Common myeloid progenitor, CD34-positive (primary cell): ENCODE results near the gene SYPL2.
"Not testable (repeated sequence)": the region's sequence is repeated elsewhere in the genome, so short reads cannot be mapped to it uniquely, and the experiment has no call there.

Source experiments
- CTCF ChIA-PET: fragments of 350-600 bp; sonication (Branson Sonifier 250); formaldehyde crosslinking; loops from one replicate; lab custom pipeline; 2021; ENCODE audit warnings: antibody characterized with exemption; lab: Charles Lee
- POLR2A ChIA-PET: fragments of 350-600 bp; sonication (Branson Sonifier 250); formaldehyde crosslinking; loops from one replicate; lab custom pipeline; 2021; ENCODE audit warnings: antibody characterized with exemption; lab: Charles Lee
- DNase-seq, 3 donors: peaks; one replicate each; pipeline versions ENCODE4 v3.0.0 to v3.0.0-alpha.2; 2013
- H3K27ac ChIP-seq, 2 experiments: 1 replicate in 1 of 2; 2 replicates in 1 of 2; pipeline ENCODE4 v1.7.0; 2013; ENCODE audit warnings: inconsistent platforms in 2 of 2, low read length in 2 of 2, mild to moderate bottlenecking in 2 of 2, low read depth in 1 of 2, moderate library complexity in 1 of 2; ENCODE audit not compliant: severe bottlenecking in 2 of 2, insufficient read depth in 1 of 2, poor library complexity in 1 of 2
- H3K27me3 ChIP-seq, 5 experiments: replicated peaks in 2 of 5; 1 replicate in 3 of 5; 2 replicates in 2 of 5; pipeline versions ENCODE4 v1.6.1 to v1.7.0; 2013; ENCODE audit warnings: low read length in 4 of 5, mild to moderate bottlenecking in 2 of 5, moderate library complexity in 2 of 5, inconsistent platforms in 1 of 5; ENCODE audit not compliant: insufficient read depth in 5 of 5, control insufficient read depth in 4 of 5
- H3K36me3 ChIP-seq, 4 experiments: 1 replicate in 2 of 4; 2 replicates in 2 of 4; pipeline versions ENCODE4 v1.6.1 to v1.7.0; 2013; ENCODE audit warnings: low read length in 3 of 4, control low read depth in 1 of 4, mild to moderate bottlenecking in 1 of 4; ENCODE audit not compliant: control insufficient read depth in 4 of 4, insufficient read depth in 4 of 4
- H3K4me1 ChIP-seq, 4 experiments: 1 replicate in 3 of 4; 2 replicates in 1 of 4; pipeline versions ENCODE4 v1.6.1 to v1.7.1; 2013; ENCODE audit warnings: low read length in 3 of 4, mild to moderate bottlenecking in 3 of 4, control low read depth in 1 of 4, inconsistent platforms in 1 of 4, moderate library complexity in 1 of 4; ENCODE audit not compliant: control insufficient read depth in 4 of 4, insufficient read depth in 4 of 4; ENCODE audit errors: control extremely low read depth in 1 of 4
- H3K4me3 ChIP-seq, 7 experiments: 1 replicate in 4 of 7; 2 replicates in 3 of 7; pipeline versions ENCODE4 v1.5.1 to v1.7.0; 2013; ENCODE audit warnings: mild to moderate bottlenecking in 7 of 7, low read length in 6 of 7, moderate library complexity in 6 of 7, inconsistent platforms in 2 of 7, low read depth in 2 of 7, control low read depth in 1 of 7; ENCODE audit not compliant: insufficient read depth in 4 of 7, control insufficient read depth in 1 of 7; ENCODE audit errors: extremely low read depth in 1 of 7
- H3K9me3 ChIP-seq, 5 experiments: 1 replicate in 4 of 5; 2 replicates in 1 of 5; pipeline versions ENCODE4 v1.6.1 to v1.7.1; 2013; ENCODE audit warnings: low read length in 4 of 5, mild to moderate bottlenecking in 2 of 5, inconsistent platforms in 1 of 5, low read depth in 1 of 5, moderate library complexity in 1 of 5; ENCODE audit not compliant: control insufficient read depth in 4 of 5, insufficient read depth in 2 of 5; ENCODE audit errors: control extremely low read depth in 1 of 5
- WGBS: methylation state at CpG from one replicate; pipeline ENCODE4 v1.1.5; 2013; ENCODE audit not compliant: insufficient coverage; 5-methylcytosine and 5-hydroxymethylcytosine counted together

Gene SYPL2

DNA sequence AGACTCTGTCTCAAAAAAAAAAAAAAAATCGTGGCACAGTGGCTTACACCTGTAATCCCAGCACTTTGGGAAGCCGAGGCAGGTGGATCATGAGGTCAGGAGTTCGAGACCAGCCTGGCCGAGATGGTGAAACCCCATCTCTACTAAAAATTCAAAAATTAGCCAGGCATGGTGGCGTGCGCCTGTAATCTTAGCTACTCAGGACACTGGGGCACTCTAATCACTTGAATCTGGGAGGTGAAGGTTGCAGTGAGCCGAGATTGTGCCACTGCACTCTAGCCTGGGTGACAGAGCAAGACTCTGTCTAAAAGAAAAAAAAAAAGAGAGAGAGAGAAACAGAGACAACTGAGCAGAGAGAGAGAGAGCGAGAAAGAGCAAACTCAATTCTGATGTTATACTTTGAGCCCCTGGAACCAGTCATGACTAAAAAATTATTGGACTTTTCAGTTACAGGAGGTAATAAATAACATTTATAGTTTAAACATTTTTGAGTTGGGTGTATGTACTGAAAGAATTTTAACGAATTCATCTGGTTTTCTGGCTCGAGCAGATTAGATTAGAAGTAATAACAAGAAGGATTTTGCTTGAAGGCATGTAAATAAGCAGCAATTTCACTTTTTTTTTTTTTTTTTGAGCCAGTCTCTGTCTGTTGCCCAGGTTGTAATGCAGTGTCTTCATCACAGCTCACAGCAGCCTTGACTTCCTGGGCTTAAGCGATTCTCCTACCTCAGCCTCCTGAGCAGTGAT is 20.2 kb upstream of the SYPL2 start:
- H3K36me3 ChIP-seq, DNase-seq, H3K4me1 ChIP-seq, H3K27ac ChIP-seq, CTCF ChIA-PET, POLR2A ChIA-PET, H3K4me3 ChIP-seq: not testable (repeated sequence)
- Histone ChIP-seq H3K9me3 (peaks cover 0 to 12% (median 2%) of the 10 kb centered on the region in 5 experiments), H3K27me3 (peaks cover 2 to 19% (median 12%) of the 10 kb centered on the region in 5 experiments)
- WGBS, result 77% methylated on average over 6 of the region's 11 CpGs

DNA sequence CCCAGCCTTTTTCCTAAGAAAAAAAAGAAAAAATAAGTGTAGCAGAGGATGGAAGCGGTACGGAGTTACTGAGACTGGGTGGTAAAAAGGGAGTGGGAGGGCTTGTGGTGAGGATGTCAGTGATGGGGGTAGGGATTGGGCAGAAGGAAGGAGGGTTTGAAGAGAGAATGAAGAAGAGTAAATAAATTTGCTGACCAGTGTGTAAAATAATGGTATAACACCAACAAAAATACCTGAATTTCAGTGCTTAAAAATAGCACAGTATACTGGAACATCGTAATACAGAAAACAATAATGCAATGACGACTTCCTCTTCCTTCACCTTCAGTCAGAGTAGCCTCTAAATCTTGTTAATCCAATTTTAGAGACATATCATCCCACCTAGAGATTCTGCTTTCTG is 18.8 kb upstream of the SYPL2 start:
- H3K4me3 ChIP-seq, result no peak overlapping the region
- ChIA-PET POLR2A (interaction anchor here (0.6 kb wide), 1 partner anchor 22 kb away, joined by 3 read pairs; no protein-coding TSS in a partner anchor), CTCF (no interaction called here)
- H3K36me3 ChIP-seq, result no peaks in the 10 kb centered on the region
- peaks cover 2 to 19% (median 12%) of the 10 kb centered on the region in 5 experiments for H3K27me3 ChIP-seq
- no peaks in the 10 kb centered on the region for H3K4me1 ChIP-seq
- peaks cover 1 to 14% (median 2%) of the 10 kb centered on the region in 5 experiments for H3K9me3 ChIP-seq
- WGBS, result 61% methylated on average over 4 of the region's 4 CpGs
- no peak for DNase-seq
- H3K27ac ChIP-seq, result no peak overlapping the region

DNA sequence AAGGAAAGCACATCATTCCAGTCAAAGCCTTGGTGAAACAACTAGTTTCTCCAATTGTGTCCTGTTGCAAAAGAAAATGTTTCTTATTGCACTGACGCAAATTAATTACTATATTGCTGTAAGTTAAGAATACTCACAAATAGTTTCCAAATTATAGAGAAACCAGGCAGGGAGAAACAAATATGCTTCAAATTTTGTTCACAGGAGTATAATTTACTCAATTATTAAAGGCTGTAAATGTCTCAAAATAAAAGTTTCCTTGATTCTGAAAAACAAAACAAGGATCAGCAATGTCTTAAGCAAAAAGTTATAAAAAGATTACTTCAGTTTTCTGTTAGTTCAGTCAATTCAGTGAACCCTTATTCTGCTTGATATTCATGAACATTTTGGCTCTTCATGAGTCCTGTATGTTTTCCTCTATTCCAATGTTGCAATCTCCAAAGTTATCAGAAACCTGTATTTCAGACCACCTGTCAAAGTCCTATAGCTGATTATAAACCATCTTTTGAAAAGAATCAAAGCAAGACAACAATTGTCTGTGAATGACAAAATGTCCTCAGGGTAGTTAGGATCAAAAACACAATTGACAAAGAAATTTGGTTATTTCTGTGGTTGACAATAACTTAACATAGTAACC is 11.7 kb upstream of the SYPL2 start:
- POLR2A ChIA-PET, result no interaction called here
- WGBS, result no CpG with 5 or more reads among the region's 1 CpG
- Histone ChIP-seq H3K27me3 (peaks cover 0 to 7% (median 3%) of the 10 kb centered on the region in 5 experiments), H3K27ac (no peak overlapping the region), H3K9me3 (peaks cover 0 to 29% (median 10%) of the 10 kb centered on the region in 5 experiments), H3K4me3 (no peak overlapping the region), H3K4me1 (no peaks in the 10 kb centered on the region), H3K36me3 (no peaks in the 10 kb centered on the region)
- CTCF ChIA-PET, result no interaction called here
- DNase-seq, result peak in 2 of 3 donors; percentile 33 to 38

DNA sequence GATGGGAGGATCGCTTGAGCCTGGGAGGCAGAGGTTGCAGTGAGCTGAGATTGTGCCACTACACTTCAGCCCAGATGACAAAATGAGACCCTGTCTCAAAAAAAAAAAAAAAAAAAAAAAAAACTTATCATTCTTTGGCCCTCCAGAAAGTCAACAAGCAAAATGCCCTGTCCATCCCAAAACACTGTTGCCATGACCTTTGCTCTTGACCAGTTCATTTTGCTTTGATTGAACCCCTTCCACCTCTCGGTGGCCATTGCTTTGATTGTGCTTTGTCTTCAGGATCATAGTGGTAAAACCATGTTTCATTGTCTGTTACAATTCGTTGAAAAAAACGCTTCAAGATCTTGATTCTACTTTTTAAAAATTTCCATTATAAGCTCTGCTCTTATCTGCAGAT is 8.5 kb upstream of the SYPL2 start:
- H3K27me3 ChIP-seq, result peaks cover 3 to 31% (median 8%) of the 10 kb centered on the region in 5 experiments
- H3K36me3 ChIP-seq, result no peaks in the 10 kb centered on the region
- ChIA-PET POLR2A (no interaction called here), CTCF (no interaction called here)
- 100% methylated on average over 3 of the region's 4 CpGs for WGBS
- no peak overlapping the region for H3K27ac ChIP-seq
- no peaks in the 10 kb centered on the region for H3K4me1 ChIP-seq
- DNase-seq, result no peak
- peaks cover 0 to 23% (median 7%) of the 10 kb centered on the region in 5 experiments for H3K9me3 ChIP-seq
- no peak overlapping the region for H3K4me3 ChIP-seq

DNA sequence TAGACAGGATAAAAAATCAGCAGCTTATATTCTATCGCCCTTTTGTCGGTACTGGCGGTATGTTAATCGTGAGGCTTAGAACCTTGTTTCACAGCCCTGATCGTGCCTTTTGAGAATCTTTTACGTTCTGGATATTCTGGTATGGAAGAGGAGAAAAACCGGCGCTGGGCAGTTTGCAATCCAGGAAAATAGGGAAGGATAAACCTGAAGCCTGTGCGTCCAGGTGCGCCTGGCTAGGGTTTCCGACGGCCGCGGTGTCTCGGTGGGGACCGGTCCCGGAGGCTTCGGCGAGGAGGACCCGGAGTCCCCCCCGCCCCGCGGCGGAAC is 258 bp upstream of the SYPL2 start:
- H3K27ac ChIP-seq, result no peak overlapping the region
- no peak for DNase-seq
- WGBS, result 13% methylated on average over 14 of the region's 24 CpGs
- ChIA-PET CTCF (no interaction called here), POLR2A (no interaction called here)
- peaks cover 33 to 99% (median 43%) of the 10 kb centered on the region in 5 experiments for H3K27me3 ChIP-seq
- H3K9me3 ChIP-seq, result peaks cover 0 to 2% (median 0%) of the 10 kb centered on the region in 5 experiments
- no peaks in the 10 kb centered on the region for H3K36me3 ChIP-seq
- peaks cover 0 to 15% (median 14%) of the 10 kb centered on the region in 4 experiments for H3K4me1 ChIP-seq
- peak overlapping the region in 4 of 7 experiments; percentile 23 to 67 (median 63) for H3K4me3 ChIP-seq

DNA sequence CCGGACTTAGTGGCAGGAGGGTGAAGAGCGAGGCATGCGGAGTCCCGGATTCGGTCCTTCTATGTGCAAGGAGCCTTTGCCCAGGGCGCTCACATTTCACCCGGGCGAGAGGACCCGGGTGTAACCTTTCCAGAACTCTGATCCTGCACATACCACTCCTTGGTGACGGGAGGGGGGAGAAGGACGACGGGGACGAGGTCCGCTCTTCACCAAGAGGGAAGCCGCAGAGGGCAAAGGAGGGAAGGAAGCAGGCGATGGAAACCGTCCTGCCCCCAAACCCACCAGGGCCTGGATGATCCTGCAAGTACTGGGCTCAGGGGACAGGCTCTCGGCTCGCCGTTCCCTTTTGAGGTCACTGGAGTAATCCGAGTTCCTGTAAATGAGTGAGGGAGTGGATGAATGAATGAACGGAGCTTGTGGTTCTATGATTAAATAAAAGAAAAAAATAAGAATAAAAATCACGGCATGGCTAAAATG is 993 bp downstream of the SYPL2 start:
- H3K27me3 ChIP-seq, result peaks cover 32 to 99% (median 40%) of the 10 kb centered on the region in 5 experiments

DNA sequence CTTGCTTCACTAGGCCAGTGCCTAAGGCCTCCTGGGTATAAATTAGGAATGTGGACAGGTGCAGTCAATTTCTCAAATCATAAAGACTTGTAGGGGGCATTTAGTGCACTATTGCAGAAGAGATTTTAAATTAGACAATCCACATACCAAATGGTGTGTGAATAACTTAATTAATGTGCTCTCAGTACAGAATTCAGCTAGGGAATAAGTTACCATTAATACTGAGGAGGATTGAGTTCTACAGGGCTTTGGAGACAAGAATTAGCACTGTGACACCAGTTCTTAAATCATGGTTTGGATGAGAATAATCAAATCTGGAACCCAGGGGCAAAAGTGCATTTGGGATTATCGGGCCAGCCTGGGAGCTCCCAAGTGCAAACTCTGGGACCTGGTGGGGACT is 1.7 kb downstream of the SYPL2 start:
- ChIA-PET POLR2A (no interaction called here), CTCF (interaction anchor here (1.1 kb wide), 1 partner anchor 50 kb away, joined by 3 read pairs; no protein-coding TSS in a partner anchor)
- Histone ChIP-seq H3K27ac (no peak overlapping the region), H3K4me3 (no peak overlapping the region), H3K9me3 (no peaks in the 10 kb centered on the region), H3K4me1 (peaks cover 0 to 15% (median 14%) of the 10 kb centered on the region in 4 experiments), H3K36me3 (no peaks in the 10 kb centered on the region), H3K27me3 (peaks cover 29 to 96% (median 36%) of the 10 kb centered on the region in 5 experiments)
- WGBS, result 89% methylated on average over 1 of the region's 1 CpG
- no peak for DNase-seq

More for the DNA sequence above, 993 bp downstream of the SYPL2 start:
- CTCF ChIA-PET, result no interaction called here
- no peaks in the 10 kb centered on the region for H3K36me3 ChIP-seq
- DNase-seq, result peak in 1 of 3 donors; percentile 22
- H3K27ac ChIP-seq, result no peak overlapping the region
- no peaks in the 10 kb centered on the region for H3K9me3 ChIP-seq
- H3K4me3 ChIP-seq, result peak overlapping the region in 3 of 7 experiments; percentile 19 to 37 (median 34)
- WGBS, result 7% methylated on average over 15 of the region's 23 CpGs
- peaks cover 0 to 15% (median 14%) of the 10 kb centered on the region in 4 experiments for H3K4me1 ChIP-seq
- POLR2A ChIA-PET, result no interaction called here
